Hepatocyte (in vitro differentiated cells): ENCODE data around the gene SNED1. TPM values are rescaled to one million over a fixed set of nuclear protein-coding genes. Genes with fewer than 3 reads are reported as not detected.

Experiments
- DNase-seq: peaks from one replicate; pipeline ENCODE4 v3.0.0-alpha.2; 2016; ENCODE audit warnings: low spot score
- H2AFZ ChIP-seq: fragments of 200-600 bp; sonication (generic); 2 replicates; pipeline ENCODE4 v1.6.0; 2016; ENCODE audit warnings: antibody characterized with exemption, mild to moderate bottlenecking
- H3K27ac ChIP-seq: fragments of 200-600 bp; sonication (generic); 2 replicates; pipeline ENCODE4 v1.5.1; 2016; ENCODE audit warnings: mild to moderate bottlenecking
- H3K27me3 ChIP-seq: fragments of 200-600 bp; sonication (generic); 2 replicates; pipeline ENCODE4 v1.6.1; 2016
- H3K36me3 ChIP-seq: fragments of 200-600 bp; sonication (generic); replicated peaks from 2 replicates; pipeline ENCODE4 v1.5.1; 2016; ENCODE audit warnings: low read depth; ENCODE audit not compliant: insufficient read depth
- H3K4me1 ChIP-seq: fragments of 200-600 bp; sonication (generic); 2 replicates; pipeline ENCODE4 v1.5.1; 2016; ENCODE audit warnings: mild to moderate bottlenecking, moderate library complexity; ENCODE audit not compliant: insufficient read depth
- H3K4me2 ChIP-seq: fragments of 200-600 bp; sonication (generic); 2 replicates; pipeline ENCODE4 v1.6.0; 2016
- H3K4me3 ChIP-seq: fragments of 200-600 bp; sonication (generic); 2 replicates; pipeline ENCODE4 v1.5.1; 2016; ENCODE audit warnings: mild to moderate bottlenecking
- H3K79me2 ChIP-seq: fragments of 200-600 bp; sonication (generic); 2 replicates; pipeline ENCODE4 v1.6.0; 2017; ENCODE audit warnings: mild to moderate bottlenecking
- H3K9me2 ChIP-seq: fragments of 200-600 bp; sonication (generic); replicated peaks from 2 replicates; pipeline ENCODE4 v1.6.0; 2017; ENCODE audit warnings: mild to moderate bottlenecking; ENCODE audit not compliant: insufficient read depth
- H3K9me3 ChIP-seq: fragments of 200-600 bp; sonication (generic); 2 replicates; pipeline ENCODE4 v1.5.1; 2016; ENCODE audit warnings: low read depth, mild to moderate bottlenecking
- H4K20me1 ChIP-seq: fragments of 200-600 bp; sonication (generic); 2 replicates; pipeline ENCODE4 v1.6.0; 2016; ENCODE audit warnings: mild to moderate bottlenecking; ENCODE audit not compliant: insufficient read depth, poor library complexity, severe bottlenecking
- EZH2 ChIP-seq: fragments of 200-600 bp; sonication (generic); IDR thresholded peaks from 2 replicates; pipeline ENCODE4 v1.6.1; 2016; ENCODE audit warnings: antibody characterized with exemption, mild to moderate bottlenecking, borderline replicate concordance
- EZH2phosphoT487 ChIP-seq: fragments of 200-600 bp; sonication (generic); IDR thresholded peaks from one replicate; pipeline ENCODE4 v1.6.1; 2018; ENCODE audit warnings: antibody characterized with exemption, mild to moderate bottlenecking, low read depth, moderate library complexity; ENCODE audit not compliant: unreplicated experiment, severe bottlenecking
- WGBS: methylation state at CpG from one replicate; pipeline ENCODE4 v1.1.6; 2016; ENCODE audit warnings: low lambda C conversion rate; ENCODE audit errors: missing lambda C conversion rate; 5-methylcytosine and 5-hydroxymethylcytosine counted together
- polyA plus RNA-seq: library from polyadenylated mRNA; unstranded; fragments of >200 nt; fragmentation: Nextera tagmentation; extraction: Ambion mirVana; gene quantifications from 2 replicates; pipeline ENCODE4 v1.2.1, GENCODE V29; 2016
- total RNA-seq: library from RNA; depleted of rRNA; stranded (reverse); fragments of >200 nt; gene quantifications from 2 replicates; pipeline ENCODE4 v1.2.3, GENCODE V29; 2014
- TF ChIP-seq, protein P1 (sequence below): fragments of 200-600 bp; sonication (generic); IDR thresholded peaks from 2 replicates; pipeline ENCODE4 v1.5.1; 2016; ENCODE audit warnings: antibody characterized with exemption, mild to moderate bottlenecking; ENCODE audit not compliant: poor library complexity

Gene SNED1
- total and polyA plus RNA-seq, 2 experiments from 2014 or later, result 4.6 to 6.5 TPM

DNA sequence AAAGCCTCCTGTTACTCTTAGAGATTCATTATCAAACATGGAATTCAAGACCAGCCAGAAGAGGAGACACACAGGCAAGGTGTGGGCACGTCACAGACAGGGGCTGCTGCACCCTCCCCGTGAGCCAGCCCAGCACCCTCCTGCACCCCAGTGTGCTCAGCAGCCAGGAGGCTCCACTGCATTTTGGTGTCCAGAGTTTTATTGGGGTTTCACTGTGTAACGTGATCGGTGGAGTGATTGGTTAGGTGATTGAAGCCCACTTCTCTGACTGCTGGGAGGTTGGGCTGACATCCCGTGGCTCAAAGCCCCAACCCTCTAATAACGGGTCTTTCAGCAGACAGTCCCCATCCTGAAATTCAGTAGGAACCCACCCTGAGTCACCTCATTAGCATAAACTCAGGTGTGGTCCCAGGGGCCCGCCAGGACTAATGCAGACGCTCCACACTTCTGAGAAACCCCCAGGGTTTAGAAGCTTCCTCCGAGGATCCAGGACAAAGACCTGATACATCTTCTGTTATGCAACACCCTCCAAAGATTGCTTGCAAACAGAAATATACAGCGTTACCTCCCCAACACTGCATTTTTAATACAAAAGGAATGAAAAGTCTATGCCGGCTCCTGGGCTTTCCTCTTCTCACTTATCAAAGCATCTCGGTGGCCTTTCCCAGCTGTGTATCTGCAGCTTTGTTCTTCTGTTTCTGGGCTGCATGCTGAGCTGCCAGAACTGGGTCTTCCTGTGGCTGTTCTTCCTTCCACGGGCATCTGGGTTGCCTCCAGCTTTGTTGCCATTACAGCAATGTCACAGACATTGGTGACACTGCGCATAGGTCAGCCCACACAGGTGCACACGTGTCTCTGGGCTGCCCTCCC is 43.7 kb upstream of the SNED1 start:
- H3K9me3 ChIP-seq, result no peaks in the 10 kb centered on the region
- H3K79me2 ChIP-seq, result no peaks in the 10 kb centered on the region
- DNase-seq, result no peak
- no peak overlapping the region for H3K4me2 ChIP-seq
- no peak overlapping the region for H3K27ac ChIP-seq
- H3K4me1 ChIP-seq, result peaks cover 36% of the 10 kb centered on the region
- H3K36me3 ChIP-seq, result no peaks in the 10 kb centered on the region
- 62% methylated on average over 15 of the region's 15 CpGs for WGBS
- no peak for TF ChIP-seq EZH2
- TF ChIP-seq, protein P1, sequence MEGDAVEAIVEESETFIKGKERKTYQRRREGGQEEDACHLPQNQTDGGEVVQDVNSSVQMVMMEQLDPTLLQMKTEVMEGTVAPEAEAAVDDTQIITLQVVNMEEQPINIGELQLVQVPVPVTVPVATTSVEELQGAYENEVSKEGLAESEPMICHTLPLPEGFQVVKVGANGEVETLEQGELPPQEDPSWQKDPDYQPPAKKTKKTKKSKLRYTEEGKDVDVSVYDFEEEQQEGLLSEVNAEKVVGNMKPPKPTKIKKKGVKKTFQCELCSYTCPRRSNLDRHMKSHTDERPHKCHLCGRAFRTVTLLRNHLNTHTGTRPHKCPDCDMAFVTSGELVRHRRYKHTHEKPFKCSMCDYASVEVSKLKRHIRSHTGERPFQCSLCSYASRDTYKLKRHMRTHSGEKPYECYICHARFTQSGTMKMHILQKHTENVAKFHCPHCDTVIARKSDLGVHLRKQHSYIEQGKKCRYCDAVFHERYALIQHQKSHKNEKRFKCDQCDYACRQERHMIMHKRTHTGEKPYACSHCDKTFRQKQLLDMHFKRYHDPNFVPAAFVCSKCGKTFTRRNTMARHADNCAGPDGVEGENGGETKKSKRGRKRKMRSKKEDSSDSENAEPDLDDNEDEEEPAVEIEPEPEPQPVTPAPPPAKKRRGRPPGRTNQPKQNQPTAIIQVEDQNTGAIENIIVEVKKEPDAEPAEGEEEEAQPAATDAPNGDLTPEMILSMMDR, result no peak
- no peak overlapping the region for H2AFZ ChIP-seq
- no peaks in the 10 kb centered on the region for H3K9me2 ChIP-seq
- no peak overlapping the region for H3K4me3 ChIP-seq
- H4K20me1 ChIP-seq, result no peaks in the 10 kb centered on the region
- peaks cover 6% of the 10 kb centered on the region for H3K27me3 ChIP-seq

DNA sequence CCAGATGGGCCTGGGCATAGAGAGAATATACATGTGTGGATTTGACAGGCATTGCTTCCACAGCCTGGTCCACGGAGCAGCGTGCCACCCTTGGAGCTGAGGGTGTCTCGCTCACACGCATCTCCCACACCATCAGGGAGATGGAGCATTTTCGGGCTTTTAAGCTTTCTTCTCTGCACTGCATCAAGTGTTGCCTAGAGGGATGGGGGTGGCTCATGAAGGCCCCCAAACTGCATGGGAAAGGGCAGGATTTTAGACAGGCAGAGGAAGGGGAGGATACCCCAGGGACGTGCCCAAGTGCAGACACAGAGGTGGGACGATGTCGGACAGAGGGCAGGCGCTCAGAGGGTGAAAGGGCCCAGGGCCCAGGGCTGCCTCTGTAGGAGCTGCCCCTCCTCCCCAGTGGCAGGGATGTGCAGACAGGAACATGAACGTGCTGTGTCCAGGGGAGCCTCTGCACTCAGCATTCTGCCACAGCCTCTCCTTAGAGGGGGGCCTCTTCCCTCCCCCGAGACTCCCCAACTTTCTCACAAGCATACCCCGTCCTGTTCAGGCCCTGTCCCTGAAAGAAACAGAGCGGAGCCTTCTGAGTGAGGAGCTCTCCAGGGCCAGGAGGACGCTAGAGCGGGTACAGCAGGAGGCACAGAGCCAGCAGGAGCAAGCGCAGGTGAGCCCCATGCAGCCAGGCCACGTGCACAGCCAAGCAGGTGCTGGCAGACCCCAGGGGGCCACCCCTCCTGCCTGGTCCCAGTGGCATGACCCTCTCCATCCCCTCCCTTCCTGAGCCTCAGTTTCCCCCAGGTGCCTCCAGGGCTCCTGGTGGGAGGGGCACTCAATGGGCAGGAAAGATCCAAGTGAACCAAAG is 42.9 kb upstream of the SNED1 start:
- WGBS, result 82% methylated on average over 17 of the region's 17 CpGs
- Histone ChIP-seq H4K20me1 (no peaks in the 10 kb centered on the region), H2AFZ (no peak overlapping the region), H3K27ac (peak overlapping the region; percentile 12), H3K4me2 (no peak overlapping the region), H3K4me1 (peaks cover 45% of the 10 kb centered on the region), H3K79me2 (no peaks in the 10 kb centered on the region), H3K9me2 (no peaks in the 10 kb centered on the region), H3K36me3 (no peaks in the 10 kb centered on the region), H3K4me3 (no peak overlapping the region), H3K27me3 (peaks cover 6% of the 10 kb centered on the region), H3K9me3 (no peaks in the 10 kb centered on the region)
- no peak for DNase-seq
- TF ChIP-seq EZH2 (no peak), EZH2phosphoT487 (no peak)
- TF ChIP-seq, protein P1, result no peak

DNA sequence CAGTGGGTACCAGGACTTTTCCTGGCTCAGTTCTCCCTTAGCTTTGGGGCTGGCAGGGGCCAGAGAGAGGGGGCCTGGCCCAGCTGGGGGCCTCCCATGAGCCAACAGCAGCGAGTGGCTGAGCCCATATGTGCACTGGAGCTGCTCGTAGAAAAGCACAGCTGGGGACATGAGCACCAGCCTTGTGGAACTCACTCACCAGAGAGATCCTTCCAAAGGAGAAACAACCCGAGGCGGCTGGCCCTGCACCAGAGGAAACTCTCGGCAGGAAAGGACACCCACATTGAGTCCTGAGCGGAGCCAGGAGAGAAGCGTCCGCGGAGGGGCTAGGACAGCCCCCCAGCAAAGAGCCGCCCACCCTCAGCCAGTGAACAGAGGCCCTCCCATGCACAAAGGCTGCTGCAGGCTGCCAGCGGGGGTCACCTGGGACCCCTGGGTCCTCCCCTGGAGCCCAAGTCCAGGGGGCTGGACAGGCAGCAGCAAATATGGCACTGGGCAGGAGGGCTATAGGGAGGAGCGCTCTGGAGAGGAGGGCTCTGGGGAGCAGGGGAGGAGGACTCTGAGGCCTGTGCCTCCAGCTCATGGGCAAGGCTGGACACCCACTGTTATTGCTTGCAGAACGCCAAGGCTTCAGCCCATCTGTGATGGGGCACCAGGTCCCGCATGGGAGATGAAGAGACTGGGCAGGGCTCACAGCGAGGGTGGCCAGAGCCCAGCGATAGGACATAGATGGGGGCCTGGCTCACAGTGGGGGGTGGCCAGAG is 42.1 kb upstream of the SNED1 start:
- Histone ChIP-seq H3K9me3 (no peaks in the 10 kb centered on the region), H4K20me1 (no peaks in the 10 kb centered on the region), H2AFZ (no peak overlapping the region), H3K36me3 (no peaks in the 10 kb centered on the region), H3K4me3 (no peak overlapping the region), H3K27ac (peak overlapping the region; percentile 12), H3K4me1 (peaks cover 53% of the 10 kb centered on the region), H3K27me3 (peaks cover 6% of the 10 kb centered on the region), H3K4me2 (no peak overlapping the region), H3K9me2 (no peaks in the 10 kb centered on the region), H3K79me2 (no peaks in the 10 kb centered on the region)
- no peak for TF ChIP-seq EZH2phosphoT487
- no peak for TF ChIP-seq EZH2
- TF ChIP-seq, protein P1, result no peak
- 82% methylated on average over 15 of the region's 16 CpGs for WGBS
- DNase-seq, result no peak
